Osteocyte (in vitro differentiated cells): Measurements from ENCODE around the gene ALG12. TPM values are rescaled to one million over a fixed set of nuclear protein-coding genes. Genes with fewer than 3 reads are reported as not detected.

Experiments used
- DNase-seq: peaks from one replicate; pipeline ENCODE4 v3.0.0; 2021; ENCODE audit warnings: mixed read lengths; ENCODE audit not compliant: unreplicated experiment; ENCODE audit errors: extremely low spot score
- H3K27ac Mint-ChIP-seq: one replicate; pipeline ENCODE4 v1.8.0; 2021; ENCODE audit warnings: mild to moderate bottlenecking, mixed read lengths; ENCODE audit not compliant: unreplicated experiment
- H3K27me3 Mint-ChIP-seq: one replicate; pipeline ENCODE4 v1.8.0; 2021; ENCODE audit warnings: mixed read lengths; ENCODE audit not compliant: unreplicated experiment
- H3K36me3 Mint-ChIP-seq: one replicate; pipeline ENCODE4 v1.8.0; 2021; ENCODE audit warnings: mixed read lengths; ENCODE audit not compliant: unreplicated experiment
- H3K4me1 Mint-ChIP-seq: one replicate; pipeline ENCODE4 v1.8.0; 2021; ENCODE audit warnings: mixed read lengths; ENCODE audit not compliant: unreplicated experiment
- H3K4me3 Mint-ChIP-seq: one replicate; pipeline ENCODE4 v1.8.0; 2021; ENCODE audit warnings: mild to moderate bottlenecking, moderate library complexity, mixed read lengths; ENCODE audit not compliant: unreplicated experiment
- H3K9me3 Mint-ChIP-seq: one replicate; pipeline ENCODE4 v1.8.0; 2021; ENCODE audit warnings: mixed read lengths; ENCODE audit not compliant: unreplicated experiment
- long read RNA-seq: library from polyadenylated mRNA; unstranded; transcript quantifications from one replicate; pipeline ENCODE4 v2.0.0, GENCODE V29; 2021
- total RNA-seq: library from RNA; stranded (reverse); gene quantifications from 2 replicates; pipeline ENCODE4 v1.2.1, GENCODE V29; 2021
- TF ChIP-seq, protein P1 (sequence below): fragments of 200-600 bp; sonication (generic); IDR thresholded peaks from 2 replicates; pipeline ENCODE4 v1.5.0; 2021; ENCODE audit warnings: antibody characterized with exemption, mild to moderate bottlenecking, moderate library complexity

The ALG12 gene
- total RNA-seq: 27.1 and 27.9 TPM in 2 replicates
- long read RNA-seq, full-length matches to known transcripts: 34 of 45 reads
- long read RNA-seq, partial matches to known transcripts: 2 of 45 reads
- long read RNA-seq, other reads (novel, unspliced or antisense): 9 of 45 reads

DNA sequence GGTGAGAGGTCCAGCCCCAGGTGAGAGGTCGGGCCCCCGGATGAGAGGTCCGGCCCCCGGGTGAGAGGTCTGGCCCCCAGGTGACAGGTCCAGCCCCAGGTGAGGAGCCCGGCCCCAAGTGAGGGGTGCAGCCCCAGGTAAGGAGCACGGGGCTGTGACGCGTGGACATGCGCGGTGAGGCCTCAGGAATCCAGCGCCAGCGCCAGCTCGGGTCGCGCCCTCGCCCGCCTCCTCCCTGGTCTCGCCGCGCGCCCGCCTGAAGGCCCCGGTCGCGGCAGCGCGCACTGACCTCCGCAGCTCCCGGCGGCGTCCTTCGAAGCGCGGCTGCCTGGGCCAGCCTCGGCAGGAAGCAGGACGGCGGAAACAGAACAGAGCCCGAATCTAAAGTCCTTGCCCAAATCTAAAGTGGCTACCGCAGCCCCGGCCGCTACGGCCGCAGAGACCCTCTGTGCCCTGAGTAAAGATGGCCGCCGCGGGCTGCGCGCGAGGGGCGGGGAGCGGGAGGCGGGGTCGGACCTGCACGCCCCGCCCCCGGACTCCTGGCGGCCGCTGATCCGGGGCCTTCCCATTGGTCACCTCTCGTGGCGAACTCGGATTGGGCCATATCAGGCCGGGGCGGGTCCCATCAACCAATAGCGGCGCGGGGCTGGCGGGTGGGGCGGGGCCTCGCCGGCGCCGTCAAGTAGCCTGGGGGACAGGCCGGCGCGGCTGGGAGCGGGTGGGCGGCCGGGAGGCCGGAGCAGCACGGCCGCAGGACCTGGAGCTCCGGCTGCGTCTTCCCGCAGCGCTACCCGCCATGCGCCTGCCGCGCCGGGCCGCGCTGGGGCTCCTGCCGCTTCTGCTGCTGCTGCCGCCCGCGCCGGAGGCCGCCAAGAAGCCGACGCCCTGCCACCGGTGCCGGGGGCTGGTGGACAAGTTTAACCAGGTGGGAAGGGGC is at the start of gene ALG12, which contains the start of gene CRELD2:
Gene ALG12 (minus strand): TSS at position 465 of the 937 bp plus-strand sequence. CDS start 4,673 bp downstream, outside the sequence.
Gene CRELD2 (plus strand): TSS at position 661 of the 937 bp plus-strand sequence. CDS start 136 bp downstream, at position 797.
- TF ChIP-seq, protein P1, sequence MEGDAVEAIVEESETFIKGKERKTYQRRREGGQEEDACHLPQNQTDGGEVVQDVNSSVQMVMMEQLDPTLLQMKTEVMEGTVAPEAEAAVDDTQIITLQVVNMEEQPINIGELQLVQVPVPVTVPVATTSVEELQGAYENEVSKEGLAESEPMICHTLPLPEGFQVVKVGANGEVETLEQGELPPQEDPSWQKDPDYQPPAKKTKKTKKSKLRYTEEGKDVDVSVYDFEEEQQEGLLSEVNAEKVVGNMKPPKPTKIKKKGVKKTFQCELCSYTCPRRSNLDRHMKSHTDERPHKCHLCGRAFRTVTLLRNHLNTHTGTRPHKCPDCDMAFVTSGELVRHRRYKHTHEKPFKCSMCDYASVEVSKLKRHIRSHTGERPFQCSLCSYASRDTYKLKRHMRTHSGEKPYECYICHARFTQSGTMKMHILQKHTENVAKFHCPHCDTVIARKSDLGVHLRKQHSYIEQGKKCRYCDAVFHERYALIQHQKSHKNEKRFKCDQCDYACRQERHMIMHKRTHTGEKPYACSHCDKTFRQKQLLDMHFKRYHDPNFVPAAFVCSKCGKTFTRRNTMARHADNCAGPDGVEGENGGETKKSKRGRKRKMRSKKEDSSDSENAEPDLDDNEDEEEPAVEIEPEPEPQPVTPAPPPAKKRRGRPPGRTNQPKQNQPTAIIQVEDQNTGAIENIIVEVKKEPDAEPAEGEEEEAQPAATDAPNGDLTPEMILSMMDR: no peak
- H3K9me3 Mint-ChIP-seq: no peaks in the 10 kb centered on the region
- no peaks in the 10 kb centered on the region for H3K27me3 Mint-ChIP-seq
- peaks cover 16% of the 10 kb centered on the region for H3K4me1 Mint-ChIP-seq
- DNase-seq: peak; percentile 100
- peaks cover 1% of the 10 kb centered on the region for H3K36me3 Mint-ChIP-seq
- peak within 1 kb of the TSS; percentile 77 for H3K4me3 Mint-ChIP-seq
- H3K27ac Mint-ChIP-seq: peak within 1 kb of the TSS; percentile 79

- H3K27ac Mint-ChIP-seq: peak overlapping the region; percentile 41
- no peaks in the 10 kb centered on the region for H3K27me3 Mint-ChIP-seq
- H3K36me3 Mint-ChIP-seq: peaks cover 7% of the 10 kb centered on the region
- no peaks in the 10 kb centered on the region for H3K9me3 Mint-ChIP-seq
- H3K4me3 Mint-ChIP-seq: no peak overlapping the region
- TF ChIP-seq, protein P1: no peak
- peaks cover 42% of the 10 kb centered on the region for H3K4me1 Mint-ChIP-seq
- DNase-seq: no peak
Measured at GRCh38 chr22:49967706-49968208, 49.5 kb upstream of the ALG12 start.

- H3K36me3 Mint-ChIP-seq: peaks cover 7% of the 10 kb centered on the region
- peak overlapping the region; percentile 41 for H3K27ac Mint-ChIP-seq
- H3K27me3 Mint-ChIP-seq: no peaks in the 10 kb centered on the region
- TF ChIP-seq, protein P1: no peak
- no peaks in the 10 kb centered on the region for H3K9me3 Mint-ChIP-seq
- no peak for DNase-seq
- peaks cover 42% of the 10 kb centered on the region for H3K4me1 Mint-ChIP-seq
- no peak overlapping the region for H3K4me3 Mint-ChIP-seq
Measured at GRCh38 chr22:49966774-49967705, 48.8 kb upstream of the ALG12 start.

DNA sequence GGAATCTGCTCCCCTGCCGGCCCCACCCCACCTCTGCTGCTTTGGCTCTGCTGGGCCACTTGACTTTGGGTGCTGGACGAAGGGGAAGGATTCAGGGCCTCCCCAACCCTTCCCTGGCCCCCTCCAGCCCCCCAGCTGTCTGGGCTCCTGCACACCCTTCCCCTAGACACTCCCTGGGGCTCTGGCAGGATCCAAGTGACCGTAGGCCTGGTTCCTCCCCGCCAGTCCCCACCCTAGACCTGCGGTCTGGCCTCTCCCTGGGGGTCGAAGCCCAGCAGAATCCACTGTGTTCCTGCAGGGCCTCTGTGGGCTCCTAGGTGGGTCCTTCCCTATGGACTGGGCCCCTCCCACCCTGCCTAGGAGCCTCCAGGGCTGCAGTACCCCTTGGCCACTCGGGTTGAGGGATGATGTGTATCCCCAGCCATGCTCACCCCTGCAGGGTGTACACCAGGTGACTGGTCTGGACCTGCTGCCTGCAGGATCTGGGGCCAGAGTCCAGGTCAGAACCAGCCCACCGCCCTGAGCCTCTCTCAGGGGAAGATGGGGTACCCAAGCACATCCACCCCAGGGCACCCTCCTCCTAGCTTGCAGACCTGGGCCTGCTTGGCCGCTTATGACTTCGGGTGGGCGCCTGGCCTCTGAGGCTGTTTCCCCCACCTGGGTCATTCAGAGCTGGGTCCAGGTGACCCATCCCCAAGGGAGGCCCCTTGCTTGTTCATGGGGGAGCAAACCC is 48.0 kb upstream of the ALG12 start:
- DNase-seq: no peak
- peaks cover 42% of the 10 kb centered on the region for H3K4me1 Mint-ChIP-seq
- H3K36me3 Mint-ChIP-seq: peaks cover 7% of the 10 kb centered on the region
- no peak overlapping the region for H3K27ac Mint-ChIP-seq
- H3K27me3 Mint-ChIP-seq: no peaks in the 10 kb centered on the region
- H3K9me3 Mint-ChIP-seq: no peaks in the 10 kb centered on the region
- no peak overlapping the region for H3K4me3 Mint-ChIP-seq
- TF ChIP-seq, protein P1: no peak
